ENCODE data around the gene STOML2.

DNA sequence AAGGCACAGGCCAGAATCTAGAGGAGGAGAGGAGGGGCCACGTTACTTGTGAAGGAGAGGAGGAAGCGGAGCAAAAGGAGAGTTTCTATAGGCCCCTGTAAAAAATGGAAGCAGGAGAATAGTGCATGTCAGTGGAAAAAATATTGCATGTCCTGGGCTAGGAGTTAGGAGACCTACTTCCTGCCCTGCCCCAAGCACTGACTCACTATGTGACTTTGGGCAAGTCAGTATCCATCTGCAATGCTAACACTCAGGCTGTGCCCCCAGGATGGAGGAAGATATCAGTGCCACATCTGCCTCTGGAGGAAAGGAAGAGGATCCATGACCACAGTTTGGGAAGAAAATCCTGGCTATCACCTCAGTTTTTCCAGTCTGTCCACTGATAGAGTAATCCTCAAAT, 13.5 kb downstream of the STOML2 start:
- TF ChIP-seq, protein P1, sequence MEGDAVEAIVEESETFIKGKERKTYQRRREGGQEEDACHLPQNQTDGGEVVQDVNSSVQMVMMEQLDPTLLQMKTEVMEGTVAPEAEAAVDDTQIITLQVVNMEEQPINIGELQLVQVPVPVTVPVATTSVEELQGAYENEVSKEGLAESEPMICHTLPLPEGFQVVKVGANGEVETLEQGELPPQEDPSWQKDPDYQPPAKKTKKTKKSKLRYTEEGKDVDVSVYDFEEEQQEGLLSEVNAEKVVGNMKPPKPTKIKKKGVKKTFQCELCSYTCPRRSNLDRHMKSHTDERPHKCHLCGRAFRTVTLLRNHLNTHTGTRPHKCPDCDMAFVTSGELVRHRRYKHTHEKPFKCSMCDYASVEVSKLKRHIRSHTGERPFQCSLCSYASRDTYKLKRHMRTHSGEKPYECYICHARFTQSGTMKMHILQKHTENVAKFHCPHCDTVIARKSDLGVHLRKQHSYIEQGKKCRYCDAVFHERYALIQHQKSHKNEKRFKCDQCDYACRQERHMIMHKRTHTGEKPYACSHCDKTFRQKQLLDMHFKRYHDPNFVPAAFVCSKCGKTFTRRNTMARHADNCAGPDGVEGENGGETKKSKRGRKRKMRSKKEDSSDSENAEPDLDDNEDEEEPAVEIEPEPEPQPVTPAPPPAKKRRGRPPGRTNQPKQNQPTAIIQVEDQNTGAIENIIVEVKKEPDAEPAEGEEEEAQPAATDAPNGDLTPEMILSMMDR (IDR thresholded peaks at IDR 0.05), result no peak
- TF ChIP-seq POLR2A (IDR thresholded peaks at IDR 0.05) (no peak), POLR2AphosphoS5 (IDR thresholded peaks at IDR 0.05; ENCODE audit: insufficient read depth in 1 of 2, low read depth in 1 of 2) (no peak)
